OCI-M2 (cell line): ENCODE measurements around the gene EGFLAM.

Experiments used
- DNase-seq: peaks from one replicate; lab custom pipeline; 2025; ENCODE audit not compliant: unreplicated experiment; lab: John Stamatoyannopoulos, UW

The EGFLAM gene

DNA sequence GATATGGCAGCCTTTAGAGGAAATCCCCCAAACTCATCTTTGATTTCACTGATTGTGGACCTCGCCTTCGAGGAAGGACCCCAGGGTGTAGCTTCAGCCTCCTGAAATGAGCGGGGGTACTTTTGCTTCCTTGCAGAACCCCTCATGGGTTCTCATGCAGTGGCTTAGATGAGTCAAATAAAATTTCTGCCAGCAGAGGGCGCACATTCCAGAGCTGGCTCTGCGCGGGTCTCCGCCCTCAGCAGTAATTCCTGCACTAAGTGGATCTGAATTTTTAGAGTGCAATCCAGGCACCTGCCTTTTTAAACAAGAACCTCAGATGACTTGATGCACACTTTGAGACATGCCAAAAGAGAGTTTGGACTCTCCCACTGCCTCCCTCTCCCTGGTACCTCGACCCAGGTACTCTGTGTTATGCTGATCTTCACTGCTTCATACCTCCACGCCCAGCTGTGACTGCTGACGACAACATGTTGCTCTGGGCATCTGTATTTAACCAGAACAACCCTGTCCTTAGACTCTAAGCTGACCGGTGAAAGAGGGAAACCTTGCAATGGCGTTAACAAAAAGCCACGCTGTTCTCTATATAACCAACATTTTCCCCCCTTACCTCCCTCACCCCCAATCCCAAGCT lies 7.3 kb downstream of the EGFLAM start:
- no peak for DNase-seq

DNA sequence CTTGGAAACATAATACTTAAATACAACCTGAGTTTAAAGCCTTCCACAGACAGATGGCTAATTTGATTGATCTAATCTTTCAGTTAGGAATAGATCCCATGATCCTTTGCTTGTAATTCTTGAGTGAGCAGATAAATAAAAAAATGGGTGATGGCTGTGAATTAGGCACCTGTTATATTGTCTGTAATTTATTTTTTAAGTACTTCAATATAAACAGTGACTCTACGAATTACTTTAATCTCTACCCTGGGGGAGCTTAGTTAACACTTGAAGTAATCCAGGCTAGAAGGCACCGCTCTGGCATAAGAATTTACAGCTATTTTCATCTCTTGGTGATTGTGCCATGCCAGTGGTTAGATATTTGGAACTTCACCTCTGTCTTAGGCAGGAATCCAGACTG lies 9.0 kb downstream of the EGFLAM start:
- no peak for DNase-seq

DNA sequence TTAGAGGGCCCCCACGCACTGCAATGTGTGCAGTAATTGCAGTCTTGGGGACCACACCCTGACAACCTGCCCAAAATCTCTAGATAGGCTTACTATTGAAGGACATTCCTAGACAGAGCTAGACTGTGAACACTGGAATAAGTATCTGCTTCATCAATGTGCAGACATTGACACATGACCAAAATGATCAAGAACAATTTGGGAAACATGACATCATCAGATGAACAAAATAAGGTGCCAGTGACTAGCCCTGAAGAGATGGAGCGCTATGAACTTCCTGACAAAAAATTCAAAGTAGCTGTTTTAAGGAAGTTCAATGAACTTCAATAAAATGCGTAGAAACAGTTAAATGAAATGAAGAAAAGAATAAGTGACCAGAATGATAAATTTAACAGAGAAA lies 15.3 kb downstream of the EGFLAM start:
- DNase-seq: no peak

DNA sequence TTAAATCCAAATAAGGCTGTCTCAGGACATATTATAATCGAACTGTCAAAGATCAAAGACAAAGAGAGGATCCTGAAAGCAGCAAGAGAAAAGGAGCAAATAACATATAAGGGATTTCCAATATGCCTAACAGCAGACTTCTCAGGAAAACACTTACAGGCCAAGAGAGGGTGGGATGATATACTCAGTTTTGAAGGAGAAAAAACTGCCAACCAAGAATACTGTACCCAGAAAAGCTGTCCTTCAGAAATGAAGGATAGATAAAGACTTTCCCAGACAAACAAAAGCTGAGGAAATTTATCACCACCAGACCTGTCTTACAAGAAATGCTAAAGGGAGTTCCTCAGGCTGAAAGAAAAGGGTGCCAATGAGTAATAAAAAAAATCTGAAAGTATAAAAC lies 16.0 kb downstream of the EGFLAM start:
- no peak for DNase-seq

DNA sequence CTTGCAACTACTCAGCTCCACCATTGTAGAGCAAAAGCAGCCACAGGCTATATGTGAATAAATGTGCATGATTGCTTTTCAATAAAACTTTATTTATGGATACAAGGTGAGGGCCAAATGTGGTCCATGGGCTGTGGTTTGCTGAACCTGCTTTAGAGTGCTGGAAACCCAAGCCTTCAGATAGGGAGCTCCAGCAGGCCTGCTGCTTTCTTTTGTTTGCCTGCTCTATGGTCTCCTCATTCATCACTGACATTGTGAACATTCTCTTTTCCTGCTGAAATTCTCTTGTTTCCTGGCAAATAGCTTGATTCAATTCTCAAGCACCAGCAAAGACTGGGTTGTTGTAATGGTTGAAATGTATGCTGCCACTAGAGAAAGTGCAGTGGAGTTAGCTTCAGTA lies 26.0 kb downstream of the EGFLAM start:
- no peak for DNase-seq

DNA sequence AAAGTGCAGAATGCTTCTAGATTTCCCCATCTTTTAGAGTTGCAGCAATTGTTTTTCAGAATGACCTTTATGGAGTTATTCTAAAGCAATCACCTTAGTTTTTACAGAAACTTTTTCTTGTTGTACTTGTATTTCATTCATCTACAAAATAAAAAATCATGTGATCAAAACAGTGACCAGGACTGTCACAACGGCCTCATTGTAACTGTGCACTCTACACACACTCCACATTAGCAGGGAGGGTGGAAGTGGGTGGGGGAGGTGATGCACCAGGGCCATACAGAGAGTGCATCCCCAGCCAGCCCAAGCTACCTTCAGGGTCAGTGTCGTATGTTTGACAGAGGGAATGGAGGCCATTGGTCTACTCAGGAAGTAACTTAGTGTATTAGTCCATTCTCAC lies 26.9 kb downstream of the EGFLAM start:
- no peak for DNase-seq

DNA sequence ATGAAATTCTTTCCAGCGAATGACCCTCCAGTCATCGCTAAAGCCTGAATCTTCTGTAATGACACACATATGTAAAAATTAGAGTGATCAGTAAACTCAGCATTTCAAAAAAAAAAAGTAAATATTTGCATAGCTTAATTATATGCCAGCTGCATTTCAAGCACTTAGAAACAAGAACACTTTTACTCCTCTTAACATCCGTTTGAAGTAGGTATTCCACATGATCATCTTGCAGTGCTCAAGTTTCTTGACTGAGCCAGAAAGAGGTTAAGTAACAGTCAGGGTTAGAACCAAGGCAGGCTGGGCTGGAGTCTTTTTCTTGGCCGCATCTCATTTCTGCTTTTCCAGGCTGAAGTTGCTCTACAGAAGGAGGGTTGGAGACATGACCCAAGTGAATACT lies 27.6 kb downstream of the EGFLAM start:
- no peak for DNase-seq

DNA sequence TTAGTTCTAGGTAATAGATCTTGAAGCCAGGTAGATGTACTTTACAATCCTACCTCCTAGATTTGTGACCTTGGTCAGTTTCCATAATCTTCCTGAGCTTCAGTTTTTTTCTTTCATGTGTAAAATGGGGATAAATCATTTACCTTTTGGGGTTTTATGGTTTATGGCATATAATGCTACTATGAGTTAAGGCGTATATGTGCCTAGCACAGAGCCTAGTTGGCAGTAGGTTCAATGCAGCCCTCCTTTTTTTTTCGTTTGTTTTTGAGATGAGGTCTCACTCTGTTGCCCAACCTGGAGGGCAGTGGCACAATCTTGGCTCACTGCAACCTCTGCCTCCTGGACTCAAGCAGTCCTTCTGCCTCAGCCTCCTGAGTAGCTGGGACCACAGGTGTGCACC lies 28.8 kb downstream of the EGFLAM start:
- DNase-seq: no peak

DNA sequence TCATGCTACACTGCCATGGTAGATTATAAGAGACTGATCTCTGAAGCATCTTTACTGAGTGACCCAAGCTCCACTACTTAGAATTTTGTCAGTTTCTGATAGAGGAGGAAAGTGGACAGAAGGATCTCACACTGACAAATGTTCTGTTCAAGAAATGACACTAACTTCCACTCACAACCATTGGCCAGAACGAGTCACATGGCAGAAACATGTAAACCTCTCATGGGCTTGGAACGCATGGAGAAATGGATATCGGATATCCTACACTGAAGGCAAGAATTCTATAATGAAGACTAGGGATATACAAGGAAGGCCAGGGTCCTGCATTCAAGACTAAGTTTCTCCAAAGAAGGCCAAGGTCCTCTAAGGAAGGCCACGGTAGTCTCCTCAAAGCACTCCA lies 31.1 kb downstream of the EGFLAM start:
- no peak for DNase-seq

DNA sequence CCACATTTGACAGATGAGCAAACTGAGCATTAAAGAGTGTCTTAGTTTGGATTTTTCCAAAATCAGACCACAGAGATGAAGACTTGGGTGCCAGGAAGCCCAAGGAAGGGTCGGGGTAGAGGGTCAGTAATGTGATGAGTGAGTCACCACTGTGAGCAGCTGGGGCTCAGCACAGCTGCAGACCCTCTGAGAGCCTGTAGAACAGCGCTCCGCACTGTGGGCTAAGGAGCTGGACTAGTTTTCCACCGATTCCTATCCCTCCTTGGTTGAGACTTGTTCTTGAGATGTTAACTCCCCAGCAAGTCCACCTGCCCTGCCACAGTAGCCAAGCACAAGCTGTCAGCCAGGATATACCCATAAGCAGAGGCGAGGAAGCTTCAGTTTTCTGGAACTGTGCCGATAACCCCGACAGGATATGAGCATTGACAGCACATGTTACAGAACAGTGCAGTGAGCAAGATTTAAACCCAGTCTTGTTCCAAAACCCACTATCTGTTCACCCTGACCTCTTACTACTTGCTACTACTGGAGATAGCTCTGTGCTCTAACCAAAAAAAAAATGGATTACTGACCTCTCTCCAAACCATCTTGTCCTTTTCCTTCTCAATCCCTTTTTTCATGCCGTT lies 31.8 kb downstream of the EGFLAM start:
- DNase-seq: no peak

DNA sequence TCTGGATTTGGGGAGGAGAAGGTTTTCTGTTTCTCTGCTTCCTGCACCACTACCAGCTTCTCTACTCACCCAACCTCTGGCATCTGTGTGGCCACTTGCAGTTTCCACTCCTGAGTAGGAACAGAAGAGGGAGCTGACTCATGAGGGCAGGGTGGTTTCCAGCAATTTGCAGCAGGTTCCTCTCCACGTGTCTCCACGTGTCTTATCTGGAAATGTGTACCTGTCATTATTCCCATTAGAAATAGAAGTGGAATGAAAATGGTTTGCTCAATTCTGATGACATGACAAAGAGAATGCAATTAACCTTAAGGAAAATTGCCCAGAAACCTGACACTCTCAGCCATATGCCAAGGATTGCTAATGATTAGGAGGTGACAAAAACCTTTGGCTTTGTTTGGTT lies 33.0 kb downstream of the EGFLAM start:
- DNase-seq: no peak

DNA sequence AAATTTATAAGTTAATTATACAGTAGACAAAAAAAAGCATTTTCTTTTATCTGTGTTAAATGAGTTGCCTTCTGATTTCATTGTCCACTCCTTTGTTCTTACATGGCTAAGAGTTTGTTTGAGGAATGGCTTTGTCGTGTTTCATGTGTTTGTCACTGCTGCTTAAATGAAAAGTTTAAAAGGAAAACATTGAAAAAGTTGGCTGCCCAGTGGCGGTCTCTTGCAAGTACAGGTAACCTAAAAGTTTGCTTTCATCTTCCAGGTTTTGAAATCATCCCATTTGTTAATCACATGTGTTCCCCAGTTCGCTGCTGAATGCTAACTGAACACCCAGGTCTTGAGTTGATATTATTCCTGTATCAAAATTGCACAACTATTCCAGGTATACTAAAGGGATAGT lies 33.9 kb downstream of the EGFLAM start:
- DNase-seq: no peak

DNA sequence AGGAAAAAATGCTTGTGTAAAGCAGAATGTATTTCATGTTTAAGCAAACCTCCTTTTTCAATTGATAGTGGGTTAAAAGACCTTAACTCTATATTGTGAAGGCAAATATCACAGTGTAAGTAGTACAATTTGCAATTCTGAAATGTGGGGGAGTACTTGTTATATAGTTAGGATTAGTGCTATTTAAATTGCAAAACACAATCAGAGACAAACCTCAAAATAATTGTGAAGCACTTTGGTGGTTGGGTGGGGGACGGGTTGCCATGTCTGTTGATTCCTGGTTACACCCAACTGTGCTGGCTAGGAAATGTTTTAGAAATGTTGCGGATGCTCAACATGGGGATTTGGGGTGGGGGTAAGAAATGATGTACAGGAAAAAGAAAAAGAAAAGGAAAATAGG lies 37.4 kb downstream of the EGFLAM start:
- DNase-seq: no peak

DNA sequence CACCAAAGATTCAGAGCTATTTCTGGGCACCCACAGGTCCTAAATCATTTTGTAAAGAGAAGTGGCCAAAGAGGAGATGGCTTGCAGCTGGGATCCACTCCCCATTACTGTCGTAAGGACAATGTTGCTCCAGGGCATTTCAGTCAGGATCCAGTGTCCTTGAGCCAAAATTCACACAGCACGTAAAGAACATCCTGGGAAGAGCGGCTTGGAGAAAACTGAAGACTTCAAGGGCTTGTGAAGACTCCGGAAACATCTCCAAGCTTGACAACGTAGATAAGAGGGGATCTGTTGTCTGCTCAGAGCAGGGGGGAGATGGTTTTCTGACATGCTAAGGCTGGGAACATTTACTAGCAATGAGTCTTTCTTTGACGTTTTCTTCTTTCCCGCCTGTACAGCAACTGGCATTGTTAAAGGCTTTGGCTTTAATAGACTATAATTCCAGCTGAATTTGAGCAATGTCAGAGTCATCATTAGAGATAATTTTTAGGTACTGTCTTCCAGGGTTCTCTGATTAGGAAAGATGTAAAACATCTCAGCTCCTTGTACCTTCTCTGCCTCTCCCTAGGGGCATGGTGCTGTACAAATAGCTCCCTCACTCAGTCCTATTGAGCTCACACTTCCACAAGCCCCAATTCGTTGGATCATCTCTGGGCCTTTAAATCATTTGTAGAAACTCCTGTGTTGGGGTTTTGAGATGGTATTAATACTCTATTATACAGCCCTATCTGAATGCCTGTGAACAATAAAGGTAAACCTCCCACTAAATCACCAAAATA lies 39.7 kb downstream of the EGFLAM start:
- no peak for DNase-seq

DNA sequence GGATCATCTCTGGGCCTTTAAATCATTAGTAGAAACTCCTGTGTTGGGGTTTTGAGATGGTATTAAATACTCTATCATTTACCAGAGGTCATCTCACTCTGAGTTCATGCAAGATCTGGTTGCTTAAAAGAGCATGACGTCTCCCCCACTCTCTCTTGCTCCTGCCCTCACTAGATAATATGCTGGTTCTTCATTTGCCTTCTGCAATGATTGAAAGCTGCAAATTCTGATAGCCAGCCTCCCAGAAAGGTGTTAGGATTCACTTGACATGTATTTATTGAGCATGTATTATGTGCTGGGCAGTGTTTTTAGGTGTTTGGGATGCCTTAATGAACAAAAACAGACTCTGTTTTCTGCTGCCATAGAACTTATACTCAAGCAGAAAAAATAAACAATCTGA lies 41.2 kb downstream of the EGFLAM start:
- no peak for DNase-seq

DNA sequence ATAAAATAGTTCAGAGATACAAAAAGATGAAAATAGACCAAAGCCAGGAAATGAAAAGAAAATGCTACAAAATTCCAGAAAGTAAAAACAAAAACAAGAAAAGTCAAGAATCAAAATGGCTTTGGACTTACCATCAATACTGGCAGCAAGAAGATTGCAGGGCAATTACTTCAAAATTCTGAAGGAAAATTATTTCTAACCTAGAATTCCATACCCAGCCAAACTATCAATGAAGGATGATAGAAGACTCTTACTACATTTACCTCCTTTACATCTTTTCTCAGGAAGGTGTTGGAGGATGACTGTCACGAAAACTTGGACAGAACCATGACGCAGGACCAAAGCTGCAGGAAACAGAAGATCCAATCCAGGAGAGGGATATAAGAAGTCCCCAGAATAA lies 46.8 kb downstream of the EGFLAM start:
- no peak for DNase-seq

DNA sequence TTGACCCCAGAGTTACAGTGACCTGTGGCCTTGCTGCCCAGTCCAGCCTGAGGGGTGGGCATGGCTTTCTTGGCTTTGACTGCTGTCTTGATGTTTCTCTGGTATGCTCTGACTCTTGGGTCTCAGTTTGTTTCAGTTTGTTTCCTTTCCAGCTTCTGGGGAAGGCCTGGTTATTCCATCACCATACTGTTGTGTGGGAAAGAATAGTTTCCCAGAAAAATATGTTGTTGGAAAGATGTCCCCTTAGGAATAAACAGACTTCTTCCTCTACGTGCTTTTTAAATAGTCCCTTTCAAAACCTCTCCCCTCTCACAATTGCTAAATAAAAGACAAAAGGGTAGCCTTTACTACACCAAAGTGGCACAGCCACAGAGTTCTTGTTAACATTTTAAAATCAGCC lies 49.5 kb downstream of the EGFLAM start:
- DNase-seq: no peak

DNA sequence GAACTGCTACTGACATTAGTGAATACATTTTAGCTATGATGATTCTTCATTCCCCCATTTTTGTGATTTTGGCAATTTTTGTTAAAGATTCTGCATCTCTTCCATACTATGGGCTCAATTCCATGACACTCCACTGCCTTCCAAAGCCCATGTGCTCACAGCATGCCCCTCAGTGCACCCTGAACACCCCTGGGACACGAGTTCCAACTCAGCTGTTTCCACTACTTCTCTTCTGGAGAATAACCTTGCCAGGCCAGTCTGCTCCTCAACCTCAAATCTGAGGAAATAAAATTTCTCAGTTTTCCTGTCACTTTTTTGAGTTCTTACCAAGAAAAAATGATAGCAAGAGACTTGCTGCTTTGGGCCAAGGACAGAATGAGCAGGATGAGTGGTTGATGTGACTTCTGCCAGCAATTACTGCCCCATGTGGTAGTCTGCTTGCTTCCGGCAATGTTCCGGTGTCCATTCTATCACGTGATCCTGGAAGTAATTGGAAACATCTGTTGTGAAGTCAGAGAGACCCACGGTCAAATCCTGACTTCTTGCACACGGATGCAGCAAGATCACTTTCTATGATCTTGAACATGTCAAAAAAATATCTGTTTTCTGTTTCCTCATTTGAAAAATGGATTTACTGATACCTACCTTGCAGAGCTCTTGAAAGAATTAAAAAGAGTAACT lies 58.3 kb downstream of the EGFLAM start:
- DNase-seq: no peak

DNA sequence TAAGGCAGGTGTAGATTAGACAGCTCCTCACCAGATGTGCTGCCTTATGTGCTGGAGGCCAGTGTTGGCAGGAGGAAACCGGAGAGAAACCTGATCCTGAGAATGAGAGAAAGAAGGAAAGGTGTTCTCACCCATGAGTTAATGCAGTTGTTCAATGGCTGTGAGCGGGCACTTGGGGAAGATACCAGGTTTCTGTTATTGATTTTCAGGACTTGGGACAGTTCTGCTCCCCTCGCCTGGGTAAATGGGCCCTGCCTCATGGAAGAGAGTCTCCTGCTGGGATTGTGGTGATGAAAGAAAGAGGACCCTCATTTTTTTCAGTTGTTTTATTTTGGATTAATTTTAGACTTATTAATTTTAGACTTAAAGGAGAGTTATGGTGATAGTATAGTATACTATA lies 59.5 kb downstream of the EGFLAM start:
- DNase-seq: no peak

DNA sequence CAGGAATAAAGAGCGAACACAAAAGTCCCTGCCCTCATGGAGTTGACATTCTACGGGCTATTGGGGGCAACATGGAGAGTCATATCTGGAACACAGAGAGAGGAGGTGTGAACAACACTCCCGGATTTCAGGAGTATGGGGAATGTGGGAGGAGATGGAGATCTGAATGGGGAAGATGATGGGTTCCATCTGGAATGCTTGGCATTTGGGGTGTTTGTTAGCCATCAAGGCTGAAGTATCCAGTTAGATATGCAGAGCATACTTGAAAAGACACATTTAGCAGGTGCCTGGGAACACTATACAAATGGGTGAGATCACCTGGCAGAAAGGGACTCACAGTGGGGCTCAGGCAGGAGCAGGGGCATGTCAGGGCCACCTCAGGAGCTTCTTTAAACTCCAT lies 61.1 kb downstream of the EGFLAM start:
- no peak for DNase-seq

DNA sequence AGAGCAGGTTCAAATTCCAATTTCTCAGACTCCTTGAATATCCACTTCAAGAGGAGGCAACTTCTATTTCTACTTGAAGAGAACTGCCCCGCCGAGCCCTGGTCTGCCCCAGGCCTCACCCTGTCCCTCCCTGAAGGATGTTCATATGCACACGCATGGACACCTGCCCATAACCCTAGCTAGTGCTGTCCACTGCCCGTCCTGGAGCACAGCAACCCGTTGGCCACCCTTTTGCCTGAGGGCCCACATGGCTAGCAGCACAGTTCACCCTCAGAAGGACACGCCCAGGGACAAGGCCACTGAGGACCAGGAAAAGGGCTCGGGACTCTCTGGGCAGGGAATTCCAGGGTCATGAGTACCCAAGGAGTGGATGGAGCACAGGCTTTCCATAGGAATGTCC lies 63.6 kb downstream of the EGFLAM start:
- DNase-seq: no peak
